H1 (cell line): Measurements from ENCODE around the gene TIGD6. TPM values are rescaled to one million over a fixed set of nuclear protein-coding genes. Genes with fewer than 3 reads are reported as not detected.

Experiments used
- KDM1A ChIP-seq: fragments of 200-600, 300-600 bp; sonication (generic); IDR thresholded peaks from 2 replicates; pipeline ENCODE4 v1.7.1; 2016; ENCODE audit warnings: mild to moderate bottlenecking, low read length, borderline replicate concordance
- RFX5 ChIP-seq: IDR thresholded peaks from 2 replicates; pipeline ENCODE4 v1.6.1; 2011; ENCODE audit warnings: low read depth, low read length, improper control_type of control experiment, borderline replicate concordance
- ZNF274 ChIP-seq: IDR thresholded peaks from 2 replicates; pipeline ENCODE4 v1.7.0; 2012; ENCODE audit warnings: low read length, borderline replicate concordance; ENCODE audit errors: extremely low read depth
- polyA plus RNA-seq, 7 experiments: library from polyadenylated mRNA; depleted of rRNA in 3 of 7; stranded (reverse) in 5 of 7; unstranded in 2 of 7; fragments of >200 nt in 5 of 7; fragments of 200-250 nt in 2 of 7; gene quantifications; 1 replicate in 5 of 7; 2 replicates in 1 of 7; 4 replicates in 1 of 7; pipeline versions ENCODE4 v1.2.1 to v1.2.3, GENCODE V29; 2011 to 2013; ENCODE audit warnings: missing spikeins in 2 of 7, mixed read lengths in 2 of 7
- total RNA-seq: library from RNA; stranded (reverse); fragmentation: NEBNext Ultra II Directional; extraction: Animal tissue kit (Norgen Biotek cat#: 25700); gene quantifications from 2 replicates; pipeline ENCODE4 v1.2.1, GENCODE V29; 2021

TIGD6 gene
- total and polyA plus RNA-seq, 2 of the 8 experiments (the other 6 are each of a cell fraction or from before 2014, with no cell fraction given), result 1.3 to 2.4 TPM

DNA sequence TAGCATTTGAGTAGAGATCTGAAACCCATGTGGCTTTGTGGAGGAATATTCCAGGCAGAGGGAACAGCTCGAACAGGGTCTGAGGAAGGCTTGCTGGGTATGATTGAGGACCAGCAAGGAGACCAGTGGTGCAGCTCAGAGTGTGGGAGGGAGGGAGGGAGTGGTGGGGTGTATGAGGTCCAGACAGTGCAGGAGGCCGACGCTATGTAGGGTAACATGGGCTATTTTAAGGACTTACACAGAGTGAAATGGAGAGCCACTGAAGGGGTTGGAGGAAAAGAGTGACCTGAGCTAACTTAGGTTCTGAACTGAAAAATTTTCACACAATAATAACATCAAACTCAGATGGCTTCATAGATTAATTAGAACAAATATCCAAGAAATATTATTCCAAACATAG is 42.0 kb upstream of the TIGD6 start (continued):
- TF ChIP-seq RFX5 (no peak), KDM1A (no peak), ZNF274 (no peak)
